Measurements from ENCODE around the gene PLAC1. TPM values are rescaled to one million over a fixed set of nuclear protein-coding genes. Genes with fewer than 3 reads are reported as not detected.

Gene PLAC1
- total RNA-seq, 1 experiment from 2014 or later, result 0.51 TPM

- ATAC-seq (no peak), DNase-seq (ENCODE audit: low read depth, low spot score) (no peak)
- TF ChIP-seq REST (IDR thresholded peaks at IDR 0.05; ENCODE audit: insufficient read depth in 1 of 2, low read depth in 2 of 2, low read length in 1 of 2) (no peak), TCF7L2 (IDR thresholded peaks at IDR 0.05; ENCODE audit: low read depth, low read length) (no peak), SIN3A (IDR thresholded peaks at IDR 0.05; ENCODE audit: borderline replicate concordance, insufficient read depth, low read depth, low read length) (no peak), CTCF (IDR thresholded peaks at IDR 0.05) (no peak)
- no peaks in the 10 kb centered on the region for H3K27me3 ChIP-seq (ENCODE audit: control insufficient read depth, insufficient read depth, low read length)
- no TSS peak for BruUV-seq (replicated peaks)
- no peaks in the 10 kb centered on the region for H3K9me3 ChIP-seq (ENCODE audit: control insufficient read depth, insufficient read depth, low read depth, low read length)
- in situ Hi-C loops (cut with HindIII; ENCODE audit: low pct_unique_long_range_greater_than_20kb, low sequenced_read_pairs), result no loop called here
- H3K4me3 ChIP-seq (ENCODE audit: low read depth in 2 of 2, low read length in 2 of 2), result no peak overlapping the region
- intact Hi-C loops (cut with micrococcal nuclease; ENCODE audit: unreplicated experiment), result no loop called here
- CTCF ChIA-PET, result no interaction called here
- no peaks in the 10 kb centered on the region for H3K36me3 ChIP-seq (ENCODE audit: control insufficient read depth, insufficient read depth, low read length)
- no peak overlapping the region for H3K27ac ChIP-seq (ENCODE audit: low read length)
- POLR2A ChIA-PET, result no interaction called here
- no peaks in the 10 kb centered on the region for H3K4me1 ChIP-seq (ENCODE audit: control insufficient read depth, insufficient read depth, low read length)
Observed at GRCh38 chrX:134673123-134673522, 14.9 kb upstream of the PLAC1 start.

GRCh38 chrX:134672101-134672500, 13.8 kb upstream of the PLAC1 start:
- intact Hi-C loops (cut with micrococcal nuclease; ENCODE audit: unreplicated experiment) (no loop called here), in situ Hi-C loops (cut with HindIII; ENCODE audit: low pct_unique_long_range_greater_than_20kb, low sequenced_read_pairs) (no loop called here)
- Histone ChIP-seq H3K4me3 (ENCODE audit: low read depth in 2 of 2, low read length in 2 of 2) (no peak overlapping the region), H3K27me3 (ENCODE audit: control insufficient read depth, insufficient read depth, low read length) (no peaks in the 10 kb centered on the region), H3K4me1 (ENCODE audit: control insufficient read depth, insufficient read depth, low read length) (no peaks in the 10 kb centered on the region), H3K27ac (ENCODE audit: low read length) (no peak overlapping the region), H3K9me3 (ENCODE audit: control insufficient read depth, insufficient read depth, low read depth, low read length) (no peaks in the 10 kb centered on the region), H3K36me3 (ENCODE audit: control insufficient read depth, insufficient read depth, low read length) (no peaks in the 10 kb centered on the region)
- BruUV-seq (replicated peaks), result no TSS peak
- ChIA-PET POLR2A (no interaction called here), CTCF (no interaction called here)
- TF ChIP-seq TCF7L2 (IDR thresholded peaks at IDR 0.05; ENCODE audit: low read depth, low read length), result no peak
- no peak for TF ChIP-seq POLR2AphosphoS5 (IDR thresholded peaks at IDR 0.05; ENCODE audit: low read depth, low read length)
- no peak for TF ChIP-seq SIN3A (IDR thresholded peaks at IDR 0.05; ENCODE audit: borderline replicate concordance, insufficient read depth, low read depth, low read length)
- no peak for TF ChIP-seq CTCF (IDR thresholded peaks at IDR 0.05)
- TF ChIP-seq REST (IDR thresholded peaks at IDR 0.05; ENCODE audit: insufficient read depth in 1 of 2, low read depth in 2 of 2, low read length in 1 of 2), result no peak
- DNase-seq (ENCODE audit: low read depth, low spot score) (no peak), ATAC-seq (no peak)
